ENCODE results near the gene SRL. TPM values are rescaled to one million over a fixed set of nuclear protein-coding genes. Genes with fewer than 3 reads are reported as not detected.
A peak's percentile ranks its signal among the peaks of the same experiment; 100 is the strongest.

Gene SRL
- total RNA-seq, 2 donors from 2014 or later, result 295 to 466 TPM

- H3K9me3 ChIP-seq, result no peaks in the 10 kb centered on the region
- H3K27ac ChIP-seq, result no peak overlapping the region
- no peak for TF ChIP-seq CTCF (IDR thresholded peaks at IDR 0.05)
- no peaks in the 10 kb centered on the region for H3K27me3 ChIP-seq
- peaks cover 54% of the 10 kb centered on the region for H3K36me3 ChIP-seq
- DNase-seq (ENCODE audit: low spot score), result no peak
- peaks cover 0 to 21% of the 10 kb centered on the region in 2 donors for H3K4me1 ChIP-seq
- no peak overlapping the region for H3K4me3 ChIP-seq
Observed at GRCh38 chr16:4193920-4194319, 48.0 kb downstream of the SRL start.

- no peaks in the 10 kb centered on the region for H3K9me3 ChIP-seq
- no peaks in the 10 kb centered on the region for H3K27me3 ChIP-seq
- peak overlapping the region in 1 of 2 donors; percentile 12 for H3K27ac ChIP-seq
- H3K4me1 ChIP-seq, result peaks cover 0 to 21% of the 10 kb centered on the region in 2 donors
- no peak for DNase-seq (ENCODE audit: low spot score)
- peaks cover 46% of the 10 kb centered on the region for H3K36me3 ChIP-seq
- TF ChIP-seq CTCF (IDR thresholded peaks at IDR 0.05), result no peak
- no peak overlapping the region for H3K4me3 ChIP-seq
Observed at GRCh38 chr16:4192206-4192605, 49.7 kb downstream of the SRL start.

GRCh38 chr16:4190712-4191333 is 51.1 kb downstream of the SRL start:
- Histone ChIP-seq H3K4me1 (peaks cover 0 to 21% of the 10 kb centered on the region in 2 donors), H3K27me3 (no peaks in the 10 kb centered on the region), H3K4me3 (no peak overlapping the region), H3K9me3 (no peaks in the 10 kb centered on the region), H3K36me3 (peaks cover 51% of the 10 kb centered on the region), H3K27ac (peak overlapping the region; percentile 24 to 53)
- no peak for DNase-seq (ENCODE audit: low spot score)
- TF ChIP-seq CTCF (IDR thresholded peaks at IDR 0.05), result no peak

- DNase-seq (ENCODE audit: low spot score), result no peak
- Histone ChIP-seq H3K9me3 (no peaks in the 10 kb centered on the region), H3K36me3 (peaks cover 47% of the 10 kb centered on the region)
Observed at GRCh38 chr16:4190086-4190485, 51.8 kb downstream of the SRL start.

GRCh38 chr16:4184038-4184702 is 57.7 kb downstream of the SRL start:
- no peak for TF ChIP-seq CTCF (IDR thresholded peaks at IDR 0.05)
- H3K27me3 ChIP-seq, result no peaks in the 10 kb centered on the region
- peaks cover 12% of the 10 kb centered on the region for H3K36me3 ChIP-seq
- peaks cover 0 to 7% of the 10 kb centered on the region in 2 donors for H3K4me1 ChIP-seq
- DNase-seq (ENCODE audit: low spot score), result no peak
- peak overlapping the region; percentile 55 to 66 for H3K4me3 ChIP-seq
- peak overlapping the region; percentile 91 to 98 for H3K27ac ChIP-seq
- no peaks in the 10 kb centered on the region for H3K9me3 ChIP-seq

More at GRCh38 chr16:4190086-4190485, 51.8 kb downstream of the SRL start:
- H3K4me3 ChIP-seq, result no peak overlapping the region
- H3K27ac ChIP-seq, result peak overlapping the region; percentile 24 to 53
- TF ChIP-seq CTCF (IDR thresholded peaks at IDR 0.05), result no peak
- peaks cover 0 to 21% of the 10 kb centered on the region in 2 donors for H3K4me1 ChIP-seq
- no peaks in the 10 kb centered on the region for H3K27me3 ChIP-seq

All from right atrium auricular region (tissue), 2 donors.